GM10266 (cell line): Measurements from ENCODE around the gene UBE3C.
"Not testable (repeated sequence)": the region's sequence is repeated elsewhere in the genome, so short reads cannot be mapped to it uniquely, and the experiment has no call there.

Source experiments
- DNase-seq: peaks from one replicate; pipeline ENCODE4 v3.0.0; 2012; ENCODE audit errors: extremely low spot score
- CTCF ChIP-seq: IDR thresholded peaks from 2 replicates; pipeline ENCODE4 v1.5.1; 2012; ENCODE audit warnings: mild to moderate bottlenecking, low read depth; ENCODE audit not compliant: control insufficient read depth, insufficient read depth; ENCODE audit errors: missing control alignments

UBE3C gene

DNA sequence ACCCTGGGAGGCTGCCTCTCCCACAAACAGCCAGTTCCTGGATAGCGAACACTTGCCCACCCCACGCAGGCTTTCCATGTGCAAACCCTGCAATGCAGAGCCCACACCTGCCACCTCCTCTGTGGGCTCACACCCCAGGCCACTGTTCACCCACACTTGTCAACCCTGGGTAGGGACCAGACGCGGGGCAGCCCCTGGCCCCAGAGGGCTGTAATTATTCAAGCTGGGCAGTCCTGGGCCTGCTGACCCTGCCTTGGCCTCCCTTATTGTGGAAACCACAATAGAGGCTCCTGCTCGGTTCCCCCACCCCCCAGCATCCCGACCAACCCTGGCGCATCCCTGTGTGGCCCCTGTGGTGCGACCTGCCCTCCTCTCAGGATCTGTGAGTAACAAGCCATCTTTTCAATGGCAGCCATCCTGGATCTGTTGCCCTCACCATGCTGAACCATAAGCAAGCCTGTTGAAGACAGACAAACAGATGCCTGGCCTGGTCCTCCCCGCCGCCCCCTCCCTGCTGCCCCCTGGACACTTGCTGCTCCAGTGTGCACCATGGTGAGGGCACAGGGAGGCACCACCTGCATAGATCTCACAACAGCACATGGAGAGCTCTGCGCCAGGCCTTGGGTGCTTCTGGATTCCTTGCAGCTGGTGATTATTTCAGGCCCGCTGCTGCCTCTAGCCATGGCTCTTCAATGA, 15.8 kb upstream of the UBE3C start:
- no peak for TF ChIP-seq CTCF
- no peak for DNase-seq

DNA sequence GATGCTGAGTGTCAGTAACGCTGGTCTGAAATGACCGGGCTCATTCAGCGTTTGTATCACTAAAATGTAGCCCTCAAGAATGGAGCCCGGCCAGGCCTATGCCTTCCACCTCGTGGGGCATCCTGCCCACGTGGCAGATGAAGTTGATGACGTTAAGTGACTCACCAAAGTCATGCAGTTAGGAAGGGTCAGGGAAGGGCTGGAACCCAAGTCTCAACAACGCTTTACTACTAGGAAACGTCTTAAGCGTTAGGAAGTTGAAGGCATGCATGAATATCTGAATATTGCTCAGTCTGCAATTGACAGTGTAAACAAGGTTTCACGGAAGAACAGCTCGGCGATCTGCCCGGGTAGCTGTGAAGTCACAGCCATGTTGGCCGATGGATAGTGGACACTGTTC, 14.0 kb upstream of the UBE3C start:
- no peak for TF ChIP-seq CTCF
- no peak for DNase-seq

- no peak for TF ChIP-seq CTCF
- no peak for DNase-seq
Measured at GRCh38 chr7:157125376-157126223, 13.1 kb upstream of the UBE3C start.

GRCh38 chr7:157126921-157127320, 11.8 kb upstream of the UBE3C start:
- no peak for DNase-seq
- no peak for TF ChIP-seq CTCF

DNA sequence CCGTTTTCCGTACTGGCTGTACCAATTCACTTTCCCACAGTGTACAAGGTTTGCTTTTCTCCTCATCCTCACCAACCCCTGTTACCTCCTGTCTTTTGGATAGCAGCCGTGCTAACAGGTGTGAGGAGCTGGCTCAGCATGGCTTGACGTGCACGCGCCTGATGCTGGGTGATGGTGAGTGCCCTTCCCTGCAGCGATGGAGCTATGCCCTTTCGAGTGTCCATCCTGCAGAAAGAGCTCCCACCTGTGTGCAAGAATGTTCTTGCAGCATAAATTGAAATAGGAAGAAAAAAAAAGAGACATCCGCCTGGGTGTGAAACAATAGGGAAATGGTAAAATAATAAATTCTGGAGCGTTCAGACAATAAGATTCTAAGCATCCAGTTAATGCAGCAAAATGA, 9.5 kb upstream of the UBE3C start:
- DNase-seq, result no peak

DNA sequence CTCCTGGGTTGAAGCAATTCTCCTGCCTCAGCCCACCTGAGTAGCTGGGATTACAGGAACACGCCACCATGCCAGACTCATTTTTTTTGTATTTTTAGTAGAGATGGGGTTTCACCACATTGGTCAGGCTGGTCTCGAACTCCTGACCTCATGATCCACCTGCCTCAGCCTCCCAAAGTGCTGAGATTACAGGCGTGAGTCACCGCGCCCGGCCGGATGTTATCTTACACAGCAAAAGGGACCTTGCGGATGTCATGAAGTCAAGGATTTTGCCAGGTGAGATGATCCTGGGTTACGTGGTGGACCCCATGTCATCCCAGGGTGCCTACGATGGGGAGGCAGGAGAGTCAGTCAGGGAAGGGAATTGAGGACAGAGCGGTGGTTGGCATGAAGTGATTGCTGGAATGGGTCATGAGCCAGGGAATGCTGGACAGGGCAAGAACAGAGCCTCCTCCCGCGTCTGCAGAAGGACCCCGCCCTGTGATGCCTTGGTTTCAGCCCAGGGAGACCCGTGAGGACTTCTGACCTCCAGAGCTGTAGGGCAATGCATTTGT, 8.7 kb upstream of the UBE3C start:
- no peak for DNase-seq
- TF ChIP-seq CTCF, result no peak

More for the DNA sequence above, 9.5 kb upstream of the UBE3C start:
- no peak for TF ChIP-seq CTCF

GRCh38 chr7:157130849-157131248, 7.9 kb upstream of the UBE3C start:
- DNase-seq, result not testable (repeated sequence)
